Measurements from ENCODE around the gene P2RX6. TPM values are rescaled to one million over a fixed set of nuclear protein-coding genes. Genes with fewer than 3 reads are reported as not detected.

P2RX6 gene
- total and polyA plus RNA-seq, 2 donors (not counting 3 experiments of a cell fraction or from before 2014, with no cell fraction given): 0.06 TPM; not detected in 1

DNA sequence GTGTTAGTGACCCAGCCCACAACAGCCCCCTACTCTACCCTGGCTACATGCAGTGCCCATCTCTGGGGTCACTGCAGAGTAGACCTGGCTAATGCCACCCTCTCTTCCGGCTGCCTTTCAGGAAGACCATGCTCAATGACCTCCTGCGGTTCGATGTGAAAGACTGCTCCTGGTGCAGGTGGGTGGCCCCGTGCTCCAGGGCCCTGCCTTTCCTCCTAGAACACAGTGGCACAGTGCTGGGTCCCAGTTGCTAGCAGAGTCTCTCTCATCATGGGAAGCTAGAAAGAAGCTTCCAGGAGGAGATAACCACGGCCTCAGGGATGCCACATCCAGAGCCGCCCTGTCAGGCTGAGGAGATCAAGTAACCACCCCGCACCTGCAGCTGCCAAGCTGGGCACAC, 29.2 kb upstream of the P2RX6 start:
- TF ChIP-seq EZH2 (IDR thresholded peaks at IDR 0.05; ENCODE audit: borderline replicate concordance, low read depth, low read length, severe bottlenecking) (no peak), FOS (IDR thresholded peaks at IDR 0.05; ENCODE audit: borderline replicate concordance, insufficient read depth, low read length) (no peak), CTCF (IDR thresholded peaks at IDR 0.05; ENCODE audit: extremely low read depth in 1 of 2, insufficient read depth in 1 of 2, low read depth in 1 of 2, low read length in 2 of 2) (no peak), MYC (IDR thresholded peaks at IDR 0.05; ENCODE audit: low read depth, low read length) (no peak), JUN (IDR thresholded peaks at IDR 0.05; ENCODE audit: borderline replicate concordance, insufficient read depth, insufficient read length, low read depth) (no peak)
- Histone ChIP-seq H3K27me3 (ENCODE audit: control insufficient read depth in 2 of 2, insufficient read depth in 2 of 2, low read length in 2 of 2) (no peaks in the 10 kb centered on the region), H3K9me3 (replicated peaks; ENCODE audit: control insufficient read depth, insufficient read depth, low read length) (no peaks in the 10 kb centered on the region), H2AFZ (ENCODE audit: low read depth, low read length) (no peak overlapping the region), H3K9me1 (replicated peaks; ENCODE audit: control insufficient read depth, extremely low read depth, insufficient read depth, low read length) (no peaks in the 10 kb centered on the region), H3K4me2 (ENCODE audit: insufficient read depth, low read length) (no peak overlapping the region), H4K20me1 (replicated peaks; ENCODE audit: control insufficient read depth, extremely low read depth, insufficient read depth, low read length) (no peaks in the 10 kb centered on the region), H3K9ac (replicated peaks; ENCODE audit: extremely low read depth, insufficient read depth, low read length) (no peak overlapping the region), H3K79me2 (ENCODE audit: control insufficient read depth, insufficient read depth, low read length) (peaks cover 17% of the 10 kb centered on the region), H3K4me3 (replicated peaks in 1 of 3; ENCODE audit: insufficient read depth in 1 of 3, low read depth in 1 of 3, low read length in 3 of 3) (no peak overlapping the region), H3K36me3 (ENCODE audit: control insufficient read depth in 2 of 2, extremely low read depth in 1 of 2, insufficient read depth in 2 of 2, low read length in 2 of 2) (peaks cover 3 to 18% of the 10 kb centered on the region in 2 experiments), H3K4me1 (ENCODE audit: control insufficient read depth, extremely low read depth, insufficient read depth, low read length) (peaks cover 11% of the 10 kb centered on the region), H3K27ac (ENCODE audit: insufficient read depth, low read depth, low read length) (no peak overlapping the region)
- dilution Hi-C loops (cut with MboI; ENCODE audit: extremely low pct_ligation_motif_present, low sequenced_read_pairs): no loop called here
- FAIRE-seq: no peak
- ChIA-PET CTCF (no interaction called here), POLR2A (no interaction called here)
- no peak for DNase-seq (ENCODE audit: low read depth, low spot score)
- no TSS peak for BruUV-seq (replicated peaks)
- intact Hi-C loops (cut with micrococcal nuclease): no loop called here

DNA sequence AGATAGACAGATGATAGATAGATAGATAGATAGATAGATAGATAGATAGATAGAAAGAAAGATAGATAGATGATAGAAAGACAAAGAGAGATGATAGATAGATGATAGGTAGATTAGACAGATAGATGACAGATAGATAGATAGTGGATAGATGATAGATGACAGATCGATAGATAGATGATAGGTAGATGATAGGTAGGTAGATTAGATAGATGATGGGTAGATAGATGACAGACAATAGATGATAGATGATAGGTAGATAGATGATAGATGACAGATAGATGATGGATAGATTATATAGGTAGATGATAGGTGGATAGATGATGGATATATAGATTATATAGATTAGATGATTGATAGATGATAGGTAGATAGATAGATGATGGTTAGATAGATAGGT, 28.6 kb upstream of the P2RX6 start:
- TF ChIP-seq, protein P1, sequence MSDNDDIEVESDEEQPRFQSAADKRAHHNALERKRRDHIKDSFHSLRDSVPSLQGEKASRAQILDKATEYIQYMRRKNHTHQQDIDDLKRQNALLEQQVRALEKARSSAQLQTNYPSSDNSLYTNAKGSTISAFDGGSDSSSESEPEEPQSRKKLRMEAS (IDR thresholded peaks at IDR 0.05; ENCODE audit: insufficient read depth, insufficient read length): no peak
- no peak for TF ChIP-seq JUN (IDR thresholded peaks at IDR 0.05; ENCODE audit: borderline replicate concordance, insufficient read depth, insufficient read length, low read depth)
- TF ChIP-seq CTCF (IDR thresholded peaks at IDR 0.05; ENCODE audit: extremely low read depth in 1 of 2, insufficient read depth in 1 of 2, low read depth in 1 of 2, low read length in 2 of 2): no peak
- TF ChIP-seq POLR2AphosphoS5 (IDR thresholded peaks at IDR 0.05; ENCODE audit: insufficient read depth, low read depth, low read length): no peak
- no peak for TF ChIP-seq EZH2 (IDR thresholded peaks at IDR 0.05; ENCODE audit: borderline replicate concordance, low read depth, low read length, severe bottlenecking)
- TF ChIP-seq GATA2 (IDR thresholded peaks at IDR 0.05; ENCODE audit: insufficient read depth, insufficient read length, low read depth, low read length): no peak
- no peak for TF ChIP-seq MYC (IDR thresholded peaks at IDR 0.05; ENCODE audit: low read depth, low read length)
- no peak for TF ChIP-seq FOS (IDR thresholded peaks at IDR 0.05; ENCODE audit: borderline replicate concordance, insufficient read depth, low read length)
- TF ChIP-seq POLR2A (IDR thresholded peaks at IDR 0.05; ENCODE audit: low read depth, low read length): no peak
- Histone ChIP-seq H3K4me2 (ENCODE audit: insufficient read depth, low read length) (no peak overlapping the region), H2AFZ (ENCODE audit: low read depth, low read length) (no peak overlapping the region), H3K4me3 (replicated peaks in 1 of 3; ENCODE audit: insufficient read depth in 1 of 3, low read depth in 1 of 3, low read length in 3 of 3) (no peak overlapping the region), H3K36me3 (ENCODE audit: control insufficient read depth in 2 of 2, extremely low read depth in 1 of 2, insufficient read depth in 2 of 2, low read length in 2 of 2) (peaks cover 3 to 22% of the 10 kb centered on the region in 2 experiments), H3K9me3 (replicated peaks; ENCODE audit: control insufficient read depth, insufficient read depth, low read length) (no peaks in the 10 kb centered on the region), H4K20me1 (replicated peaks; ENCODE audit: control insufficient read depth, extremely low read depth, insufficient read depth, low read length) (no peaks in the 10 kb centered on the region), H3K79me2 (ENCODE audit: control insufficient read depth, insufficient read depth, low read length) (peaks cover 17% of the 10 kb centered on the region), H3K9ac (replicated peaks; ENCODE audit: extremely low read depth, insufficient read depth, low read length) (no peak overlapping the region), H3K27ac (ENCODE audit: insufficient read depth, low read depth, low read length) (no peak overlapping the region), H3K27me3 (ENCODE audit: control insufficient read depth in 2 of 2, insufficient read depth in 2 of 2, low read length in 2 of 2) (no peaks in the 10 kb centered on the region), H3K4me1 (ENCODE audit: control insufficient read depth, extremely low read depth, insufficient read depth, low read length) (peaks cover 8% of the 10 kb centered on the region), H3K9me1 (replicated peaks; ENCODE audit: control insufficient read depth, extremely low read depth, insufficient read depth, low read length) (no peaks in the 10 kb centered on the region)
- DNase-seq (ENCODE audit: low read depth, low spot score) (no peak), FAIRE-seq (no peak)
- no TSS peak for BruUV-seq (replicated peaks)
- dilution Hi-C loops (cut with MboI; ENCODE audit: extremely low pct_ligation_motif_present, low sequenced_read_pairs): no loop called here
- intact Hi-C loops (cut with micrococcal nuclease): no loop called here
- ChIA-PET POLR2A (no interaction called here), CTCF (no interaction called here)

Data from endothelial cell of umbilical vein (primary cell).